ENCODE data around the gene HDAC9. TPM values are rescaled to one million over a fixed set of nuclear protein-coding genes. Genes with fewer than 3 reads are reported as not detected.

Gene HDAC9
- total and polyA plus RNA-seq, 12 donors = 2.6 to 23.1 (median 7.5) TPM

GRCh38 chr7:18694484-18694883, 198.9 kb downstream of the HDAC9 start:
- no peaks in the 10 kb centered on the region for H3K27me3 ChIP-seq

DNA sequence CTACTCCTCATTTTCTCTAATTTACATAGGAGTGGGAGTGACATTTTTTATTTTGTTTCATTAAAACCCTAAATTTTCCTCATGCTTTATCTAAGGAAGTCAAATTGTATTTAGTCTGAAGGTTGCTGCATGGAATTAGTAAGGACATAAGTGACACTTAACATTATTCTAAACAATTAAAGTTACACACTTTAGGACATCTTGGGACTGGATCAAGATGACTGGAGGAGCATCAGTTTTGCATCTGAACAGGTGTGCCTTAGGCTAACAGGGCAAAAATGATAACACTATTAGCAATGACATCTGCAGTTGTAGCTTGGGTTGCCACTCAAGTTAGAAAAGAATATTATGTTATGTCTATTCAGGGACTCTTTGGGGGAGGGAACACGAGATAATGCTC, 199.4 kb downstream of the HDAC9 start:
- TF ChIP-seq, protein P1, sequence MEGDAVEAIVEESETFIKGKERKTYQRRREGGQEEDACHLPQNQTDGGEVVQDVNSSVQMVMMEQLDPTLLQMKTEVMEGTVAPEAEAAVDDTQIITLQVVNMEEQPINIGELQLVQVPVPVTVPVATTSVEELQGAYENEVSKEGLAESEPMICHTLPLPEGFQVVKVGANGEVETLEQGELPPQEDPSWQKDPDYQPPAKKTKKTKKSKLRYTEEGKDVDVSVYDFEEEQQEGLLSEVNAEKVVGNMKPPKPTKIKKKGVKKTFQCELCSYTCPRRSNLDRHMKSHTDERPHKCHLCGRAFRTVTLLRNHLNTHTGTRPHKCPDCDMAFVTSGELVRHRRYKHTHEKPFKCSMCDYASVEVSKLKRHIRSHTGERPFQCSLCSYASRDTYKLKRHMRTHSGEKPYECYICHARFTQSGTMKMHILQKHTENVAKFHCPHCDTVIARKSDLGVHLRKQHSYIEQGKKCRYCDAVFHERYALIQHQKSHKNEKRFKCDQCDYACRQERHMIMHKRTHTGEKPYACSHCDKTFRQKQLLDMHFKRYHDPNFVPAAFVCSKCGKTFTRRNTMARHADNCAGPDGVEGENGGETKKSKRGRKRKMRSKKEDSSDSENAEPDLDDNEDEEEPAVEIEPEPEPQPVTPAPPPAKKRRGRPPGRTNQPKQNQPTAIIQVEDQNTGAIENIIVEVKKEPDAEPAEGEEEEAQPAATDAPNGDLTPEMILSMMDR (IDR thresholded peaks at IDR 0.05) = no peak
- TF ChIP-seq POLR2A (IDR thresholded peaks at IDR 0.05) = no peak
- Histone ChIP-seq H3K36me3 (replicated peaks in 1 of 2) (no peaks in the 10 kb centered on the region), H3K4me3 (no peak overlapping the region), H3K27ac (no peak overlapping the region), H3K4me1 (replicated peaks in 1 of 2) (no peaks in the 10 kb centered on the region), H3K9me3 (replicated peaks in 1 of 3) (no peaks in the 10 kb centered on the region), H3K27me3 (no peaks in the 10 kb centered on the region)
- WGBS, 4 donors = 31 to 95% (median 72%) methylated on average over 1 of the region's 1 CpG
- intact Hi-C loops (cut with DNase I) = no loop called here
- DNase-seq = no peak

More at GRCh38 chr7:18694484-18694883, 198.9 kb downstream of the HDAC9 start:
- no peak for TF ChIP-seq POLR2A (IDR thresholded peaks at IDR 0.05)
- TF ChIP-seq, protein P1 (IDR thresholded peaks at IDR 0.05) = no peak
- WGBS, 4 donors = 88 to 90% (median 89%) methylated on average over 3 of the region's 3 CpGs
- H3K4me1 ChIP-seq (replicated peaks in 1 of 2) = no peaks in the 10 kb centered on the region
- no peak overlapping the region for H3K4me3 ChIP-seq
- DNase-seq = no peak
- H3K36me3 ChIP-seq (replicated peaks in 1 of 2) = no peaks in the 10 kb centered on the region
- intact Hi-C loops (cut with DNase I) = no loop called here
- H3K27ac ChIP-seq = no peak overlapping the region
- H3K9me3 ChIP-seq (replicated peaks in 1 of 3) = no peaks in the 10 kb centered on the region

DNA sequence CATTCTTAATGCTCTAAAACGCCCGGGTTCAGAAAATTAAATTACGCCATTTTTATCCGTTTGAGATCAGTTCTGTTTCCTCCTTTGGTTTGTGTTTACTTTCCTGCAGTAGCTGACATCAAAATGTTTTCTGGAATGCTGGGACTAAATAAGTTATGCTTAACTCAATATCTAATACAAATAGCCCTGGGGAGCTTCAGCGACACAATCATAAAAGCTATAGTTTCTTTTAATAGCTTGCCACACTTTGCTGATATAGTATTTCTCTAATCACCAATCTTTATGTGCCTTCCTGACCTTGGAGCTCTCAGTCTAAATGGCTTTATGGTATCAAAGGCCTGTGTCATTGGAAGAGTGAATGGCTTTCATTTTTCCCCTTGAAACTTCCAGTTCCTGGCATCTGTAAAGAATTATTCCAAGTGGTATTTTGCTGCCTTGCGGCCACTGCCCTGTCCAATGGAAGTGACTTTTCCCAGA, 202.7 kb downstream of the HDAC9 start:
- WGBS, 4 donors = 78 to 87% (median 83%) methylated on average over 6 of the region's 6 CpGs
- intact Hi-C loops (cut with DNase I) = no loop called here
- DNase-seq = no peak
- no peak overlapping the region for H3K4me3 ChIP-seq
- no peaks in the 10 kb centered on the region for H3K36me3 ChIP-seq (replicated peaks in 1 of 2)
- TF ChIP-seq, protein P1 (IDR thresholded peaks at IDR 0.05) = no peak
- TF ChIP-seq POLR2A (IDR thresholded peaks at IDR 0.05) = no peak
- no peaks in the 10 kb centered on the region for H3K9me3 ChIP-seq (replicated peaks in 1 of 3)
- H3K4me1 ChIP-seq (replicated peaks in 1 of 2) = no peaks in the 10 kb centered on the region
- no peaks in the 10 kb centered on the region for H3K27me3 ChIP-seq
- H3K27ac ChIP-seq = no peak overlapping the region

DNA sequence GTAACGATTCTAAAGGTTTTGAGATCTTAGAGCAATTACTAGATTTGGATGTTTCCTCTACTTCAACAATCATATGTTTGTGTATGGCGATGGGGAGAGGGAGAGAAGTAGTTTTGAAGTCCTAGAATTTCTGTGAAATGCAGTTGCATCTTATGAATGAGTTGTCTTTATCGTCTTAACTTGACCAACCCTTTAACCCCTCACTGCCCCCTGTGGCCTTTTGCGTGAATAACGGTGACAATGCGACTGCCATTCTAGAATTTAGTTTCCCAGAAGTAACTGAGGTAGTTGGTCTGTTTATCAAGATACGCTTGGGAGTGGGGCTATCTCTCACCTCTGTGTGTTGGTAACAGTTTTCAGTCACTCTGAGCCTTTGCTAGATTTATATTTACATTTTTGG, 204.6 kb downstream of the HDAC9 start:
- H3K36me3 ChIP-seq (replicated peaks in 1 of 2) = no peaks in the 10 kb centered on the region
- intact Hi-C loops (cut with DNase I) = no loop called here
- WGBS, 4 donors = 83 to 90% (median 84%) methylated on average over 7 of the region's 7 CpGs
- H3K9me3 ChIP-seq (replicated peaks in 1 of 3) = no peaks in the 10 kb centered on the region
- no peaks in the 10 kb centered on the region for H3K4me1 ChIP-seq (replicated peaks in 1 of 2)
- no peak for DNase-seq
- no peak overlapping the region for H3K27ac ChIP-seq
- no peak overlapping the region for H3K4me3 ChIP-seq
- H3K27me3 ChIP-seq = no peaks in the 10 kb centered on the region
- TF ChIP-seq POLR2A (IDR thresholded peaks at IDR 0.05) = no peak
- TF ChIP-seq, protein P1 (IDR thresholded peaks at IDR 0.05) = no peak

Measured in adrenal gland (tissue), 12 donors.